Activated T-cell treated with anti-CD3 and anti-CD28 coated beads, Interleukin-2, amount 50 U/mL, for 1 hour (primary cell): ENCODE measurements around the gene ZSWIM1.

Source experiments
- DNase-seq: peaks from one replicate; pipeline ENCODE4 v3.0.0-alpha.2; 2020

ZSWIM1 gene

DNA sequence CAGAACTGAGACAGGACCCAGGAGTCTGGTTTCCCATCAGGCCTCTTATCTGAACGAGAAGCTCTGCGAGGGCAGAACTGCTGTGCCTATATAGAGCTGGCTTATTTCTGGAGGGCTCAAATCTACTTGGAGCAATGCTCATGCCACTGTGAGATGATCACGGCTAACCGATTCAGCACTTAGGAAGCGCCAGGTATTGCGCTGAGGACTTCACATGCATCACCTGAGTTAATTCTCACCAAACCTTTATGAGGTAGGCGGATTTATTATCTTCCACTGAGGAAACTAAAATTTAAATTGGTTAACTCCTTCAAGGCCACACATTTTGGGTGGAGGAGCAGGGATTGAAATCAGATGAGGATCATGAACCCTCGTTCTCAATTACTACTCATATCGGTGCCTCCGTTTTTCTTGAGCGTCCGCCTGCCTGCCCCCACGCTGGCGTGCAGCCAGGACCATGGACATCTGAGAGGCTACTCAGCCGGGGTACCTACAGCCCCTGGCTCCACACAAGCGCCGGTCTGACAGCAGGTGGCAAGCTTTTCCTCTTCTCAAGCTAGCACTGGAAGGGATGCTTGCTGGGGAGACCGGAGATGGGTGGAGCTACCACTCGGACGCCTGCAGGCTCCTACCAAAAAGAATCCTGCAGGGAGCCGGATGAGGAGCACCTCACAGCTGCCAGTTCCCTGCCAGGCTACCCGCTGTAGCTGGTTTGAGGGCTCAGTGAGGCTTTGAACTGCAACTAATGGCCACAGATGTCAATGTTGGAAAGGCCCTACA is 52.4 kb downstream of the ZSWIM1 start:
- peak; percentile 67 for DNase-seq

DNA sequence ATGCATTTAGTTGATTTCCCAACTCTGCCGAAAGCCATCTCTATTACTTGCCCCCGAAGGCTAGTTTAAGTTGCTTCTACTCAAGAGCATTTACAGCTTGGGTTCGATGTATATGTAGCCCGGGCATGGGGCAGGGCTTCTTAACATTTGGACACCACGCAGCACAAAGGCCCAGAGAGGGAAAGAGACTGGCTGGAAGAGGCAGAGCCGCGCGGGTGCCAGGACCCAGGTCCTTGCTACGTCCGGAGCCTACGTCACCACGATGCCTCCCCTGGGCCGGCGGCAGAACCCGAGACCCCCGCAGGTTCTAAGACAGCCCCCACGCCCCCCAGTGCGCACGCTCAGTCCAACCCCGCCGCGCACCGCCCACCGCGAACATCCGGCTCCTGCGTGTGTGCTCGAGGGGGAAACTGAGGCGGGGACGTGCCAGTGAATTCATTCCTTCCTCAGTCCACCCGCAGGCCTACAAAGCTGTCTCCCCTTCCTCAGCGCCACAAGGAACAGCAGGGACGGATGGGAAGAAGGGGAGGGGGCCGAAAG is 53.1 kb downstream of the ZSWIM1 start:
- no peak for DNase-seq
